GM23248 (cell line): ENCODE data around the gene SRMS.

ENCODE experiments used
- EZH2 ChIP-seq: fragments of 200-600 bp; sonication (generic); IDR thresholded peaks from 2 replicates; pipeline ENCODE4 v1.6.1; 2018; ENCODE audit warnings: antibody characterized with exemption, mild to moderate bottlenecking; ENCODE audit not compliant: insufficient read depth, poor library complexity, severe bottlenecking
- EZH2phosphoT487 ChIP-seq: fragments of 200-600 bp; sonication (generic); IDR thresholded peaks from 2 replicates; pipeline ENCODE4 v1.6.1; 2018; ENCODE audit warnings: antibody characterized with exemption, moderate library complexity, mild to moderate bottlenecking, low read depth; ENCODE audit not compliant: insufficient read depth

DNA sequence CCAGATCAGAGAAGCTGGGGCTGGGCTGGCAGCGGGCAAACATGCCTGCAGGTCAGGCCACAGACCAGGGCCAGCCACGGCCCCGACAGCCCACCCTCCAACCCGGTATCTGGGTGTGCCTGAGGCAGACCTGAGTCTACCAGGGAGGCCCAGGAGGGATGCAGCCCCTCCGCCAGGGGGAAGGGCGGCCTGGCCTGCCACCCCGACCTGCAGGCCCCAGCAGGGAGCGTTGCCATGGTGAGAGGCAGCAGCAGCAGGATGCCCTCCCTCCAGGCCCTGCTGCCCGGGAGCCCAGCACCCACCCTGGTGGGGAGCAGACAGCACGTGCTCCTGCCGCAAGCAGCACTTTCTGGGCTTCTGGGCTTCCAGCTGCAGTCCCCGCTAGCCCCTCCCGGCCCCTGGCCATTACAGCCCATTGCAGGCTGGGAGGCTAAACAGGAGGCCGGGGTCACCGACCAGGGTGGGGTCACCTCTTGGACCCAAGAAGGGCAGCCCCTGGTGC lies 44.8 kb downstream of the SRMS start:
- no peak for TF ChIP-seq EZH2phosphoT487
- TF ChIP-seq EZH2, result no peak
